Stimulated activated naive CD8-positive, alpha-beta T cell treated with anti-CD3 and anti-CD28 coated beads, Interleukin-15, Interleukin-2, amounts not matched to agents 100 ng/mL and 50 ng/mL, for 24 hours (primary cell): ENCODE data around the gene KIAA1217.

Source experiments
- H3K27ac Mint-ChIP-seq: one replicate; pipeline ENCODE4 v1.8.0; 2021; ENCODE audit warnings: mild to moderate bottlenecking, mixed read lengths
- H3K27me3 Mint-ChIP-seq: one replicate; pipeline ENCODE4 v1.8.0; 2021; ENCODE audit warnings: mixed read lengths
- H3K36me3 Mint-ChIP-seq: one replicate; pipeline ENCODE4 v1.8.0; 2021; ENCODE audit warnings: low read depth, mixed read lengths
- H3K4me1 Mint-ChIP-seq: one replicate; pipeline ENCODE4 v1.8.0; 2021; ENCODE audit warnings: low read depth, mixed read lengths
- H3K4me3 Mint-ChIP-seq: one replicate; pipeline ENCODE4 v1.8.0; 2021; ENCODE audit warnings: mild to moderate bottlenecking, mixed read lengths
- H3K9me3 Mint-ChIP-seq: one replicate; pipeline ENCODE4 v1.8.0; 2021; ENCODE audit warnings: mixed read lengths

The KIAA1217 gene

GRCh38 chr10:24278176-24278889 lies 69.4 kb downstream of the KIAA1217 start:
- Mint-ChIP-seq H3K27ac (no peak overlapping the region), H3K9me3 (peaks cover 18% of the 10 kb centered on the region), H3K36me3 (no peaks in the 10 kb centered on the region), H3K4me1 (no peaks in the 10 kb centered on the region), H3K27me3 (no peaks in the 10 kb centered on the region), H3K4me3 (no peak overlapping the region)

GRCh38 chr10:24279166-24279565 lies 70.2 kb downstream of the KIAA1217 start:
- H3K9me3 Mint-ChIP-seq, result peaks cover 18% of the 10 kb centered on the region
- H3K4me1 Mint-ChIP-seq, result no peaks in the 10 kb centered on the region
- H3K27me3 Mint-ChIP-seq, result no peaks in the 10 kb centered on the region
- H3K27ac Mint-ChIP-seq, result no peak overlapping the region
- no peaks in the 10 kb centered on the region for H3K36me3 Mint-ChIP-seq
- H3K4me3 Mint-ChIP-seq, result no peak overlapping the region

- H3K9me3 Mint-ChIP-seq, result peaks cover 4% of the 10 kb centered on the region
- no peak overlapping the region for H3K27ac Mint-ChIP-seq
- peaks cover 8% of the 10 kb centered on the region for H3K27me3 Mint-ChIP-seq
- no peak overlapping the region for H3K4me3 Mint-ChIP-seq
- no peaks in the 10 kb centered on the region for H3K4me1 Mint-ChIP-seq
- H3K36me3 Mint-ChIP-seq, result no peaks in the 10 kb centered on the region
Observed at GRCh38 chr10:24287559-24288195, 78.7 kb downstream of the KIAA1217 start.

GRCh38 chr10:24288581-24288980 lies 79.6 kb downstream of the KIAA1217 start:
- Mint-ChIP-seq H3K4me1 (no peaks in the 10 kb centered on the region), H3K27me3 (peaks cover 8% of the 10 kb centered on the region), H3K36me3 (no peaks in the 10 kb centered on the region), H3K4me3 (no peak overlapping the region), H3K9me3 (peaks cover 4% of the 10 kb centered on the region), H3K27ac (no peak overlapping the region)

GRCh38 chr10:24289235-24289634 lies 80.3 kb downstream of the KIAA1217 start:
- peaks cover 8% of the 10 kb centered on the region for H3K27me3 Mint-ChIP-seq
- H3K9me3 Mint-ChIP-seq, result peaks cover 4% of the 10 kb centered on the region
- H3K36me3 Mint-ChIP-seq, result no peaks in the 10 kb centered on the region
- H3K4me1 Mint-ChIP-seq, result no peaks in the 10 kb centered on the region
- H3K27ac Mint-ChIP-seq, result no peak overlapping the region
- no peak overlapping the region for H3K4me3 Mint-ChIP-seq

GRCh38 chr10:24292304-24293293 lies 83.7 kb downstream of the KIAA1217 start:
- Mint-ChIP-seq H3K9me3 (no peaks in the 10 kb centered on the region), H3K27me3 (peaks cover 4% of the 10 kb centered on the region), H3K4me3 (no peak overlapping the region), H3K4me1 (no peaks in the 10 kb centered on the region), H3K36me3 (no peaks in the 10 kb centered on the region), H3K27ac (no peak overlapping the region)

GRCh38 chr10:24299578-24300260 lies 90.8 kb downstream of the KIAA1217 start:
- Mint-ChIP-seq H3K4me1 (no peaks in the 10 kb centered on the region), H3K27me3 (no peaks in the 10 kb centered on the region), H3K27ac (no peak overlapping the region), H3K36me3 (no peaks in the 10 kb centered on the region), H3K9me3 (no peaks in the 10 kb centered on the region), H3K4me3 (no peak overlapping the region)

- no peak overlapping the region for H3K4me3 Mint-ChIP-seq
- H3K9me3 Mint-ChIP-seq, result no peaks in the 10 kb centered on the region
- H3K27me3 Mint-ChIP-seq, result no peaks in the 10 kb centered on the region
- no peaks in the 10 kb centered on the region for H3K36me3 Mint-ChIP-seq
- no peak overlapping the region for H3K27ac Mint-ChIP-seq
- no peaks in the 10 kb centered on the region for H3K4me1 Mint-ChIP-seq
Observed at GRCh38 chr10:24303522-24304310, 94.8 kb downstream of the KIAA1217 start.

- Mint-ChIP-seq H3K9me3 (no peaks in the 10 kb centered on the region), H3K27ac (no peak overlapping the region), H3K36me3 (no peaks in the 10 kb centered on the region), H3K4me1 (no peaks in the 10 kb centered on the region), H3K4me3 (no peak overlapping the region), H3K27me3 (no peaks in the 10 kb centered on the region)
Observed at GRCh38 chr10:24305551-24306506, 96.9 kb downstream of the KIAA1217 start.

GRCh38 chr10:24306507-24306875 lies 97.6 kb downstream of the KIAA1217 start:
- Mint-ChIP-seq H3K36me3 (no peaks in the 10 kb centered on the region), H3K27ac (no peak overlapping the region), H3K9me3 (no peaks in the 10 kb centered on the region), H3K27me3 (no peaks in the 10 kb centered on the region), H3K4me3 (no peak overlapping the region), H3K4me1 (no peaks in the 10 kb centered on the region)

- H3K4me3 Mint-ChIP-seq, result no peak overlapping the region
- H3K27me3 Mint-ChIP-seq, result no peaks in the 10 kb centered on the region
- no peaks in the 10 kb centered on the region for H3K4me1 Mint-ChIP-seq
- no peaks in the 10 kb centered on the region for H3K9me3 Mint-ChIP-seq
- no peaks in the 10 kb centered on the region for H3K36me3 Mint-ChIP-seq
- no peak overlapping the region for H3K27ac Mint-ChIP-seq
Observed at GRCh38 chr10:24307116-24307515, 98.2 kb downstream of the KIAA1217 start.

- no peak overlapping the region for H3K4me3 Mint-ChIP-seq
- no peaks in the 10 kb centered on the region for H3K4me1 Mint-ChIP-seq
- H3K9me3 Mint-ChIP-seq, result no peaks in the 10 kb centered on the region
- no peak overlapping the region for H3K27ac Mint-ChIP-seq
- H3K36me3 Mint-ChIP-seq, result no peaks in the 10 kb centered on the region
- no peaks in the 10 kb centered on the region for H3K27me3 Mint-ChIP-seq
Observed at GRCh38 chr10:24307696-24308485, 99.0 kb downstream of the KIAA1217 start.

GRCh38 chr10:24310104-24310503 lies 101.2 kb downstream of the KIAA1217 start:
- no peak overlapping the region for H3K27ac Mint-ChIP-seq

More at GRCh38 chr10:24310104-24310503, 101.2 kb downstream of the KIAA1217 start:
- H3K9me3 Mint-ChIP-seq, result no peaks in the 10 kb centered on the region
- no peaks in the 10 kb centered on the region for H3K27me3 Mint-ChIP-seq
- H3K4me1 Mint-ChIP-seq, result no peaks in the 10 kb centered on the region
- no peaks in the 10 kb centered on the region for H3K36me3 Mint-ChIP-seq
- no peak overlapping the region for H3K4me3 Mint-ChIP-seq
